ENCODE results near the gene GRID1. TPM values are rescaled to one million over a fixed set of nuclear protein-coding genes. Genes with fewer than 3 reads are reported as not detected.

Gene GRID1
- polyA plus RNA-seq, 1 donor (not counting 4 experiments of a cell fraction or from before 2014, with no cell fraction given) = 0.01 TPM

DNA sequence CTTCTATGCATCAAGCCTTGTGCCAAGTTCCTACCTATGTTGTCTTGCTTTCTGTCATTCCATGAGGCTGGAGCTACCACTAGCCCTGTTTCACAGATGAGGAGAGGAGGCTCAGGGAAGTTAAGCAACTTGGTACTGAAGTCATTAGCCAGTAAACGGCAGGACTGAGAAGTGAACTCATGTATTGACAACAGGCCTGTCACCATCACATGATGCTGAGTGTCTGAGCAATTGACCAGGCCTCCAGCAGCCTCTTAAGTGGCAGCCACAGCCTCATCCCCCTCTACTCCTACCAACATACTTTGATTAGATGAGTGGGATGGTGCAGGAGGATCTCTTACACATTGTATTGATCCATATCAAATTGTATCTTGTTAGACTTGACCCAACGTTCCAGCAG lies 317.6 kb downstream of the GRID1 start:
- H3K9me3 ChIP-seq (ENCODE audit: control insufficient read depth, low read depth, low read length) = no peaks in the 10 kb centered on the region
- no peaks in the 10 kb centered on the region for H3K36me3 ChIP-seq (ENCODE audit: control insufficient read depth in 2 of 2, extremely low read depth in 1 of 2, insufficient read depth in 2 of 2, low read length in 2 of 2)
- H3K27me3 ChIP-seq (ENCODE audit: control insufficient read depth, extremely low read depth, insufficient read depth, low read length) = no peaks in the 10 kb centered on the region
- TF ChIP-seq CTCF (optimal IDR thresholded peaks at IDR 0.05 in 1 of 3, IDR thresholded peaks at IDR 0.05 in 1 of 3, conservative IDR thresholded peaks at IDR 0.05 in 1 of 3; ENCODE audit: extremely low read depth in 1 of 3, insufficient read depth in 2 of 3, low read length in 3 of 3) = no peak
- no peak for TF ChIP-seq EZH2 (IDR thresholded peaks at IDR 0.05; ENCODE audit: low read length)
- H3K79me2 ChIP-seq (ENCODE audit: control insufficient read depth, insufficient read depth, low read length) = no peaks in the 10 kb centered on the region
- no peak overlapping the region for H3K9ac ChIP-seq (ENCODE audit: control insufficient read depth, extremely low read depth, insufficient read depth, low read length)
- dilution Hi-C loops (cut with MboI; ENCODE audit: extremely low pct_ligation_motif_present, low sequenced_read_pairs) = no loop called here
- H2AFZ ChIP-seq (ENCODE audit: control insufficient read depth, low read length) = no peak overlapping the region
- H3K27ac ChIP-seq (ENCODE audit: control insufficient read depth, insufficient read depth, low read length) = no peak overlapping the region
- no peak overlapping the region for H3K4me2 ChIP-seq (ENCODE audit: control insufficient read depth, extremely low read depth, insufficient read depth, low read depth, low read length)
- no peak for FAIRE-seq
- H3K4me3 ChIP-seq (ENCODE audit: control insufficient read depth in 2 of 3, extremely low read depth in 1 of 3, insufficient read depth in 2 of 3, low read depth in 1 of 3, low read length in 3 of 3) = no peak overlapping the region
- H4K20me1 ChIP-seq (ENCODE audit: control insufficient read depth, extremely low read depth, insufficient read depth, low read length) = no peaks in the 10 kb centered on the region
- no peaks in the 10 kb centered on the region for H3K9me1 ChIP-seq (ENCODE audit: control insufficient read depth, extremely low read depth, insufficient read depth, low read length)
- H3K4me1 ChIP-seq (ENCODE audit: control insufficient read depth, extremely low read depth, insufficient read depth, low read length) = peaks cover 4% of the 10 kb centered on the region
- DNase-seq (ENCODE audit: low read depth, low spot score) = no peak

DNA sequence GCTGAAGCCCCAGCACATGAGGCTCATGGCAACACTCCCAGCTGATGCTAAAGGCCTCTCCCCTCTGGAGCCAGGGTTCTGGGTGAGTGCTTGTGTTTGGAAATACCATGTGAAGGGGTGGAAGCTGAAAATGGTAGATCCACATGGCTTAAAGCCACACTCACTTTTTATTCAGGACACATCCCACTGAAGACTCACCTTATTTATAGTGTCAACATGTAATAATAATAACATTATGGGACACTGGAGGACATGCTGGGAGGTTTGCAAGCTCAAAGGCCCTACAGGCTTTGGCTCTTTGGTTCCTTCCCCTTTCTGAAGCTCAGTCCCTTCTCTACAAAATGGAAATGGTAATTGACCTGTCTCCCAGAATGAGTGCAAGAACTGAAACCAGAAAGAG lies 318.0 kb downstream of the GRID1 start:
- no peaks in the 10 kb centered on the region for H3K79me2 ChIP-seq (ENCODE audit: control insufficient read depth, insufficient read depth, low read length)
- peaks cover 4% of the 10 kb centered on the region for H3K4me1 ChIP-seq (ENCODE audit: control insufficient read depth, extremely low read depth, insufficient read depth, low read length)
- H3K4me3 ChIP-seq (ENCODE audit: control insufficient read depth in 2 of 3, extremely low read depth in 1 of 3, insufficient read depth in 2 of 3, low read depth in 1 of 3, low read length in 3 of 3) = no peak overlapping the region
- H4K20me1 ChIP-seq (ENCODE audit: control insufficient read depth, extremely low read depth, insufficient read depth, low read length) = no peaks in the 10 kb centered on the region
- no peak for TF ChIP-seq EZH2 (IDR thresholded peaks at IDR 0.05; ENCODE audit: low read length)
- no peak for TF ChIP-seq CTCF (optimal IDR thresholded peaks at IDR 0.05 in 1 of 3, IDR thresholded peaks at IDR 0.05 in 1 of 3, conservative IDR thresholded peaks at IDR 0.05 in 1 of 3; ENCODE audit: extremely low read depth in 1 of 3, insufficient read depth in 2 of 3, low read length in 3 of 3)
- H3K9me3 ChIP-seq (ENCODE audit: control insufficient read depth, low read depth, low read length) = no peaks in the 10 kb centered on the region
- no peak overlapping the region for H3K9ac ChIP-seq (ENCODE audit: control insufficient read depth, extremely low read depth, insufficient read depth, low read length)
- no peaks in the 10 kb centered on the region for H3K9me1 ChIP-seq (ENCODE audit: control insufficient read depth, extremely low read depth, insufficient read depth, low read length)
- DNase-seq (ENCODE audit: low read depth, low spot score) = no peak
- dilution Hi-C loops (cut with MboI; ENCODE audit: extremely low pct_ligation_motif_present, low sequenced_read_pairs) = no loop called here
- no peak overlapping the region for H3K27ac ChIP-seq (ENCODE audit: control insufficient read depth, insufficient read depth, low read length)
- no peaks in the 10 kb centered on the region for H3K27me3 ChIP-seq (ENCODE audit: control insufficient read depth, extremely low read depth, insufficient read depth, low read length)
- H3K4me2 ChIP-seq (ENCODE audit: control insufficient read depth, extremely low read depth, insufficient read depth, low read depth, low read length) = no peak overlapping the region
- H3K36me3 ChIP-seq (ENCODE audit: control insufficient read depth in 2 of 2, extremely low read depth in 1 of 2, insufficient read depth in 2 of 2, low read length in 2 of 2) = no peaks in the 10 kb centered on the region
- H2AFZ ChIP-seq (ENCODE audit: control insufficient read depth, low read length) = no peak overlapping the region
- no peak for FAIRE-seq
